CD14-positive monocyte (primary cell): ENCODE results near the gene CAP2. TPM values are rescaled to one million over a fixed set of nuclear protein-coding genes. Genes with fewer than 3 reads are reported as not detected.

Experiments
- DNase-seq, 3 donors: peaks; one replicate each; pipeline ENCODE4 v3.0.0-alpha.2; 2011 to 2022
- H2AFZ ChIP-seq: 2 replicates; pipeline ENCODE4 v1.6.0; 2012; ENCODE audit warnings: mild to moderate bottlenecking, low read depth, low read length, inconsistent platforms; ENCODE audit not compliant: insufficient read depth, poor library complexity, severe bottlenecking
- H3K27ac ChIP-seq, 2 donors: 1 replicate in 1 of 2; 2 replicates in 1 of 2; pipeline ENCODE4 v1.5.1; 2012 to 2013; ENCODE audit warnings: low read length in 2 of 2, control low read depth in 1 of 2, inconsistent platforms in 1 of 2, low read depth in 1 of 2, mild to moderate bottlenecking in 1 of 2
- H3K27me3 ChIP-seq, 2 donors: one replicate each; pipeline versions ENCODE4 v1.6.0 to v1.6.1; 2011 to 2013; ENCODE audit warnings: low read length in 2 of 2; ENCODE audit not compliant: control insufficient read depth in 2 of 2, insufficient read depth in 2 of 2
- H3K36me3 ChIP-seq, 2 donors: replicated peaks in 1 of 2; 1 replicate in 1 of 2; 2 replicates in 1 of 2; pipeline versions ENCODE4 v1.5.1 to v1.6.1; 2012 to 2013; ENCODE audit warnings: low read length in 2 of 2, control low read depth in 1 of 2, inconsistent platforms in 1 of 2, mild to moderate bottlenecking in 1 of 2; ENCODE audit not compliant: insufficient read depth in 2 of 2, control insufficient read depth in 1 of 2
- H3K4me1 ChIP-seq, 2 donors: 1 replicate in 1 of 2; 2 replicates in 1 of 2; pipeline versions ENCODE4 v1.5.1 to v1.6.1; 2012 to 2013; ENCODE audit warnings: low read length in 2 of 2, control low read depth in 1 of 2, inconsistent platforms in 1 of 2, mild to moderate bottlenecking in 1 of 2, moderate library complexity in 1 of 2; ENCODE audit not compliant: insufficient read depth in 2 of 2, control insufficient read depth in 1 of 2
- H3K4me2 ChIP-seq: replicated peaks from 2 replicates; pipeline ENCODE3; 2012; ENCODE audit warnings: low read length, moderate library complexity, mild to moderate bottlenecking; ENCODE audit not compliant: poor library complexity, severe bottlenecking; ENCODE audit errors: extremely low read depth
- H3K4me3 ChIP-seq, 3 experiments: fragments of 200-600 bp in 1 of 3; sonication (generic) in 1 of 3; replicated peaks in 1 of 3; 1 replicate in 2 of 3; 2 replicates in 1 of 3; pipeline ENCODE4 v1.5.1; 2011 to 2013; ENCODE audit warnings: low read length in 3 of 3, mild to moderate bottlenecking in 3 of 3, control low read depth in 2 of 3, low read depth in 2 of 3, inconsistent platforms in 1 of 3, moderate library complexity in 1 of 3
- H3K79me2 ChIP-seq: 2 replicates; pipeline ENCODE4 v1.6.0; 2012; ENCODE audit warnings: mild to moderate bottlenecking, control low read depth, inconsistent platforms, low read length, moderate library complexity; ENCODE audit not compliant: insufficient read depth
- H3K9ac ChIP-seq: 2 replicates; pipeline ENCODE4 v1.6.0; 2017; ENCODE audit warnings: low read length, mild to moderate bottlenecking; ENCODE audit not compliant: insufficient read depth, poor library complexity, severe bottlenecking
- H3K9me3 ChIP-seq, 2 donors: replicated peaks in 1 of 2; 1 replicate in 1 of 2; 2 replicates in 1 of 2; pipeline versions ENCODE4 v1.5.1 to v1.6.1; 2012 to 2013; ENCODE audit warnings: low read length in 2 of 2, control low read depth in 1 of 2; ENCODE audit not compliant: control insufficient read depth in 1 of 2, insufficient read depth in 1 of 2
- H4K20me1 ChIP-seq: 2 replicates; pipeline ENCODE4 v1.6.0; 2012; ENCODE audit warnings: mild to moderate bottlenecking, low read length, control low read depth, moderate library complexity; ENCODE audit not compliant: insufficient read depth
- H3K27ac Mint-ChIP-seq, 7 donors: one replicate each; pipeline ENCODE4 v1.8.0; 2020; ENCODE audit warnings: mild to moderate bottlenecking in 7 of 7, mixed read lengths in 7 of 7, moderate library complexity in 6 of 7, inconsistent platforms in 2 of 7
- H3K27me3 Mint-ChIP-seq, 3 donors: one replicate each; pipeline ENCODE4 v1.8.0; 2021 to 2022; ENCODE audit warnings: low read depth in 3 of 3, mild to moderate bottlenecking in 3 of 3, mixed read lengths in 3 of 3, moderate library complexity in 3 of 3, inconsistent platforms in 1 of 3
- H3K36me3 Mint-ChIP-seq, 2 donors: one replicate each; pipeline ENCODE4 v1.8.0; 2020; ENCODE audit warnings: mixed read lengths in 2 of 2, inconsistent platforms in 1 of 2, mild to moderate bottlenecking in 1 of 2
- H3K4me1 Mint-ChIP-seq: one replicate; pipeline ENCODE4 v1.8.0; 2020; ENCODE audit warnings: mild to moderate bottlenecking, mixed read lengths
- H3K4me3 Mint-ChIP-seq, 2 donors: one replicate each; pipeline ENCODE4 v1.8.0; 2020; ENCODE audit warnings: mild to moderate bottlenecking in 2 of 2, mixed read lengths in 2 of 2, moderate library complexity in 1 of 2
- H3K9me3 Mint-ChIP-seq, 7 donors: one replicate each; pipeline ENCODE4 v1.8.0; 2020 to 2022; ENCODE audit warnings: mixed read lengths in 7 of 7, mild to moderate bottlenecking in 6 of 7, moderate library complexity in 6 of 7, inconsistent platforms in 2 of 7
- CTCF ChIP-seq: fragments of 200-600 bp; IDR thresholded peaks from one replicate; pipeline ENCODE4 v1.8.0; 2022; ENCODE audit warnings: antibody characterized with exemption, mild to moderate bottlenecking
- WGBS: methylation state at CpG from one replicate; pipeline ENCODE4 v1.1.5; 2013; ENCODE audit warnings: missing lambda C conversion rate; ENCODE audit not compliant: insufficient coverage; 5-methylcytosine and 5-hydroxymethylcytosine counted together
- intact Hi-C, 2 donors: fragments of 100-400 bp; cut with micrococcal nuclease; formaldehyde crosslinking; loops; one replicate each; pipeline versions ENCODE4 v1.15.0 to v1.15.1; 2023
- polyA plus RNA-seq, 3 donors: library from polyadenylated mRNA; depleted of rRNA in 1 of 3; unstranded in 2 of 3; stranded (reverse) in 1 of 3; fragments of 300-500 nt in 2 of 3; fragments of >200 nt in 1 of 3; fragmentation: Illumina TruSeq in 2 of 3; gene quantifications; 1 replicate in 2 of 3; 2 replicates in 1 of 3; pipeline ENCODE4 v1.2.3, GENCODE V29; 2012 to 2021

The CAP2 gene
- polyA plus RNA-seq, 3 donors, result not detected

- no peak for TF ChIP-seq CTCF
Observed at GRCh38 chr6:17429383-17430061, 36.1 kb downstream of the CAP2 start.

GRCh38 chr6:17431581-17431980, 38.2 kb downstream of the CAP2 start:
- H3K36me3 Mint-ChIP-seq, result no peaks in the 10 kb centered on the region
- intact Hi-C loops, result no loop called here
- no peaks in the 10 kb centered on the region for H3K4me1 Mint-ChIP-seq
- WGBS, result 82% methylated on average over 2 of the region's 2 CpGs
- Histone ChIP-seq H4K20me1 (no peaks in the 10 kb centered on the region), H3K9me3 (peaks cover 0 to 3% of the 10 kb centered on the region in 2 donors), H3K79me2 (no peaks in the 10 kb centered on the region), H3K27me3 (no peaks in the 10 kb centered on the region), H3K4me1 (no peaks in the 10 kb centered on the region), H3K27ac (no peak overlapping the region), H3K36me3 (no peaks in the 10 kb centered on the region), H2AFZ (no peak overlapping the region), H3K9ac (no peak overlapping the region), H3K4me2 (no peak overlapping the region), H3K4me3 (no peak overlapping the region)
- peaks cover 2 to 5% (median 3%) of the 10 kb centered on the region in 3 donors for H3K27me3 Mint-ChIP-seq
- no peak overlapping the region for H3K4me3 Mint-ChIP-seq
- no peak overlapping the region for H3K27ac Mint-ChIP-seq
- TF ChIP-seq CTCF, result no peak
- no peak for DNase-seq
- peaks cover 0 to 7% (median 2%) of the 10 kb centered on the region in 7 donors for H3K9me3 Mint-ChIP-seq

More at GRCh38 chr6:17429383-17430061, 36.1 kb downstream of the CAP2 start:
- Mint-ChIP-seq H3K27ac (no peak overlapping the region), H3K4me3 (no peak overlapping the region), H3K36me3 (no peaks in the 10 kb centered on the region), H3K27me3 (peaks cover 1 to 5% (median 2%) of the 10 kb centered on the region in 3 donors), H3K9me3 (no peaks in the 10 kb centered on the region), H3K4me1 (no peaks in the 10 kb centered on the region)
- no peaks in the 10 kb centered on the region for H3K9me3 ChIP-seq
- no peaks in the 10 kb centered on the region for H4K20me1 ChIP-seq
- DNase-seq, result no peak
- H3K27me3 ChIP-seq, result no peaks in the 10 kb centered on the region
- no peak overlapping the region for H3K4me2 ChIP-seq
- H3K4me3 ChIP-seq, result no peak overlapping the region
- H3K4me1 ChIP-seq, result no peaks in the 10 kb centered on the region
- intact Hi-C loops, result no loop called here
- H2AFZ ChIP-seq, result no peak overlapping the region
- H3K9ac ChIP-seq, result no peak overlapping the region
- 100% methylated on average over 3 of the region's 3 CpGs for WGBS
- H3K27ac ChIP-seq, result no peak overlapping the region
- H3K36me3 ChIP-seq, result no peaks in the 10 kb centered on the region
- no peaks in the 10 kb centered on the region for H3K79me2 ChIP-seq
